OCI-LY1 (cell line): Measurements from ENCODE around the gene PHF14.

Source experiments
- H2AFZ ChIP-seq: fragments of 200-600 bp; sonication (generic), shearing (Covaris generic); 2 replicates; pipeline ENCODE4 v1.6.0; 2014; ENCODE audit warnings: antibody characterized with exemption, mild to moderate bottlenecking, low read length
- H3F3A ChIP-seq: fragments of 200-600 bp; sonication (generic), shearing (Covaris generic); 2 replicates; pipeline ENCODE4 v1.6.0; 2014; ENCODE audit warnings: mild to moderate bottlenecking, antibody characterized with exemption, low read length, moderate library complexity; ENCODE audit not compliant: insufficient read depth
- H3K27ac ChIP-seq: fragments of 200-600 bp; sonication (generic); 2 replicates; pipeline ENCODE4 v1.5.1; 2014; ENCODE audit warnings: low read length, mixed run types, mild to moderate bottlenecking, low read depth; ENCODE audit not compliant: poor library complexity, severe bottlenecking
- H3K27me3 ChIP-seq: fragments of 200-600 bp; sonication (generic); 2 replicates; pipeline ENCODE4 v1.6.0; 2014; ENCODE audit warnings: antibody characterized with exemption, mild to moderate bottlenecking, low read length, moderate library complexity; ENCODE audit not compliant: insufficient read depth
- H3K36me3 ChIP-seq: fragments of 200-600 bp; sonication (generic); 2 replicates; pipeline ENCODE4 v1.6.1; 2014; ENCODE audit warnings: mild to moderate bottlenecking, antibody characterized with exemption, low read length, moderate library complexity, mixed read lengths; ENCODE audit not compliant: insufficient read depth
- H3K4me1 ChIP-seq: fragments of 200-600 bp; sonication (generic); 2 replicates; pipeline ENCODE4 v1.5.1; 2014; ENCODE audit warnings: mild to moderate bottlenecking, low read length, moderate library complexity; ENCODE audit not compliant: insufficient read depth, severe bottlenecking
- H3K4me2 ChIP-seq: fragments of 200-600 bp; sonication (generic), shearing (Covaris generic); 2 replicates; pipeline ENCODE4 v1.6.1; 2014; ENCODE audit warnings: low read length
- H3K4me3 ChIP-seq: fragments of 200-600 bp; sonication (generic); 2 replicates; pipeline ENCODE4 v1.5.1; 2014; ENCODE audit warnings: low read length, low read depth, mild to moderate bottlenecking, mixed read lengths; ENCODE audit not compliant: poor library complexity, severe bottlenecking
- H3K79me2 ChIP-seq: fragments of 200-600 bp; shearing (Covaris generic); 2 replicates; pipeline ENCODE4 v1.6.1; 2016; ENCODE audit warnings: mixed run types, low read length, mixed read lengths; ENCODE audit not compliant: insufficient read depth
- H3K9ac ChIP-seq: fragments of 200-600 bp; sonication (generic), shearing (Covaris generic); 2 replicates; pipeline ENCODE4 v1.6.1; 2014; ENCODE audit warnings: mild to moderate bottlenecking, low read length, mixed read lengths
- H3K9me2 ChIP-seq: fragments of 200-600 bp; sonication (generic), shearing (Covaris generic); 2 replicates; pipeline ENCODE4 v1.6.1; 2014; ENCODE audit warnings: low read depth, mild to moderate bottlenecking, low read length, mixed read lengths
- H3K9me3 ChIP-seq: fragments of 200-600 bp; shearing (Covaris generic); 2 replicates; pipeline ENCODE4 v1.6.1; 2014; ENCODE audit warnings: low read length, mixed read lengths
- H4K20me1 ChIP-seq: fragments of 200-600 bp; sonication (generic), shearing (Covaris generic); 2 replicates; pipeline ENCODE4 v1.6.0; 2016; ENCODE audit warnings: mild to moderate bottlenecking, low read length; ENCODE audit not compliant: insufficient read depth
- CTCF ChIP-seq: fragments of 200-600 bp; sonication (generic), shearing (Covaris generic); IDR thresholded peaks from 2 replicates; pipeline ENCODE4 v1.5.1; 2017; ENCODE audit warnings: mild to moderate bottlenecking, antibody characterized with exemption, low read length, moderate library complexity, mixed read lengths
- EZH2 ChIP-seq: fragments of 200-600 bp; sonication (generic), shearing (Covaris generic); IDR thresholded peaks from 2 replicates; pipeline ENCODE4 v1.8.0; 2017; ENCODE audit warnings: borderline replicate concordance, mixed run types, mild to moderate bottlenecking, antibody characterized with exemption, low read length, moderate library complexity, mixed read lengths

Gene PHF14

GRCh38 chr7:11153694-11154093 is 180.0 kb downstream of the PHF14 start:
- Histone ChIP-seq H3K9me3 (no peaks in the 10 kb centered on the region), H3K79me2 (no peaks in the 10 kb centered on the region)

GRCh38 chr7:11155883-11156282 is 182.2 kb downstream of the PHF14 start:
- Histone ChIP-seq H3K9ac (no peak overlapping the region), H3K9me2 (no peaks in the 10 kb centered on the region), H3K27ac (no peak overlapping the region), H3K79me2 (no peaks in the 10 kb centered on the region), H2AFZ (no peak overlapping the region), H3K27me3 (no peaks in the 10 kb centered on the region), H3K4me3 (no peak overlapping the region), H3F3A (no peaks in the 10 kb centered on the region), H3K9me3 (no peaks in the 10 kb centered on the region), H3K4me1 (no peaks in the 10 kb centered on the region), H4K20me1 (no peaks in the 10 kb centered on the region), H3K4me2 (no peak overlapping the region), H3K36me3 (0 out of 2 replicates have a peak, but pooled peaks cover 9% of the 10 kb centered on the region)
- no peak for TF ChIP-seq CTCF
- no peak for TF ChIP-seq EZH2

More at GRCh38 chr7:11153694-11154093, 180.0 kb downstream of the PHF14 start:
- Histone ChIP-seq H2AFZ (no peak overlapping the region), H3F3A (no peaks in the 10 kb centered on the region), H3K27ac (no peak overlapping the region), H3K4me1 (no peaks in the 10 kb centered on the region), H3K27me3 (no peaks in the 10 kb centered on the region), H3K9ac (no peak overlapping the region), H3K36me3 (no peaks in the 10 kb centered on the region), H3K4me2 (no peak overlapping the region), H4K20me1 (no peaks in the 10 kb centered on the region), H3K9me2 (no peaks in the 10 kb centered on the region), H3K4me3 (no peak overlapping the region)
- TF ChIP-seq EZH2, result no peak
- TF ChIP-seq CTCF, result peak; percentile 8; the same call in 1 of the 2 replicates

DNA sequence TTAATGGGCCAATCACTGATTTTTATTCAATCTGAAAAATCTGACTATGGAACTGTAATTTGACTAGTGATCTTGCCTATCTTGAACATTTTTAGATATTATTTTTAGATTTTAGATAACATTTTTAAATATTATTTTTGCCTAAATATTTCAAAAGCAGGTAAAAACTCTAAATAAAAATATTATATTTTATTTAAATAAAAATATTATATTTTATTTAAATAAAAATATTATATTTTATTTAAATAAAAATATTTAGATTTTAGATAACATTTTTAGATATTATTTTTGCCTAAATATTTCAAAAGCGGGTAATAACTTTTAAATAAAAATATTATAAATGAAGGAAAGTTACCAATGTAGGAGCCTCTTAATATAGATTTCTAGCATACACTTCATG is 187.8 kb downstream of the PHF14 start:
- H3K4me3 ChIP-seq, result no peak overlapping the region
- H2AFZ ChIP-seq, result no peak overlapping the region
- no peak overlapping the region for H3K4me2 ChIP-seq
- H3K9me2 ChIP-seq, result no peaks in the 10 kb centered on the region
- no peaks in the 10 kb centered on the region for H4K20me1 ChIP-seq
- no peaks in the 10 kb centered on the region for H3K27me3 ChIP-seq
- H3K9me3 ChIP-seq, result no peaks in the 10 kb centered on the region
- H3K79me2 ChIP-seq, result no peaks in the 10 kb centered on the region
- H3K36me3 ChIP-seq, result 0 out of 2 replicates have a peak, but pooled peaks cover 9% of the 10 kb centered on the region
- no peak overlapping the region for H3K27ac ChIP-seq
- H3F3A ChIP-seq, result no peaks in the 10 kb centered on the region
- TF ChIP-seq CTCF (no peak), EZH2 (no peak)
- H3K9ac ChIP-seq, result no peak overlapping the region
- H3K4me1 ChIP-seq, result no peaks in the 10 kb centered on the region
